Stimulated activated CD8-positive, alpha-beta memory T cell treated with anti-CD3 and anti-CD28 coated beads, Interleukin-15, amount 100 ng/mL, for 24 hours (primary cell): ENCODE measurements around the gene ECM2.

Source experiments
- DNase-seq: peaks from one replicate; pipeline ENCODE4 v3.0.0-alpha.2; 2020; ENCODE audit warnings: low read depth

ECM2 gene

DNA sequence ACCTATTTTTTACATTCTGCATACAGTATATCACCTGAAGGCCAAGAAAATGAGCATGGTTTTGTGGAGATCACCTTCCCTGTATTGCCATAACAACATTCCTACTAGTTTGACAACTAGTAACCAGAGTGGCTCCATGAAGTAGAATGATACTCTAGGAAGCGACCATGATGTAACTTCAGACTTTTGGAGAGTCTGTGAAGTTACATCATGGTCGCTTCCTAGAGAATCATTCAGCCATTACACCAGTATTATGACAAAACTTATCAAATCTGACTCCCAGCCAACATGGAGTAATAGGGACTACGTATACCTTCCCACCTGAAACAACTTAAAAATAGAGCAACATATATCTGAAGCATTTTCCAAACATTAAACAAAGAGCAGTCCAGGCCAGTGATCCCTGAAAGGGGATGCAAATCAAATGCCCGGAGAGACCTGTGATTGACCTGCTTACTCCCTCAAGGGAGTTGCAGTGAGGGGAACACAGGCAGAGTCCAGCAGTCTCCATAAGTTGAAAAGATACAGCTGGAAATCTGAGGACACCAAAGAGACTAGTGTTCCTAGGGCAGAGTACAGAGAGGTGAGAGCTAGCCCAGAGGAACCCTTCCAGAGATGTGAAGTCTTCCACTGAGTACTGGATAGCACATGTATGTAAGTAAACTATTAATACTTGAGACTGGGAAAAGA is 7.8 kb downstream of the ECM2 start:
- no peak for DNase-seq

GRCh38 chr9:92527291-92527828 is 8.4 kb downstream of the ECM2 start:
- DNase-seq, result no peak

GRCh38 chr9:92525306-92525705 is 10.5 kb downstream of the ECM2 start:
- no peak for DNase-seq

DNA sequence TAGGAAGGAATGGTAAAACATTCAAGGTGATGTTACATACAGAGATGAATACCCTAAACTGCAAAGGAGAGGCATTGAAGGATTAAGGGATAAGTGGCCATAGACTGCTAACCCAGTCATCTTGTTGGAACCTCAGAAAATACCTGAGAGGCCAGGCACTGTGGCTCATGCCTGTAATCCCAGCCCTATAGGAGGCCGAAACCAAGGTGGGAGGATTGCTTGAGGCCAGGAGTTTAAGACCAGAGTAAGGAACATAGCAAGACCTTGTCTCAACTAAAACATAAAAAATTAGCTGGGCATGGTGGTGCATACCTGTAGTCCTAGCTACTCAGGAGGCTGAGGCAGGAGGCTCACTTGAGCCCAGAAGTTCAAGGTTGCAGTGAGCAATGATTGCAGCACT is 10.9 kb downstream of the ECM2 start:
- no peak for DNase-seq

DNA sequence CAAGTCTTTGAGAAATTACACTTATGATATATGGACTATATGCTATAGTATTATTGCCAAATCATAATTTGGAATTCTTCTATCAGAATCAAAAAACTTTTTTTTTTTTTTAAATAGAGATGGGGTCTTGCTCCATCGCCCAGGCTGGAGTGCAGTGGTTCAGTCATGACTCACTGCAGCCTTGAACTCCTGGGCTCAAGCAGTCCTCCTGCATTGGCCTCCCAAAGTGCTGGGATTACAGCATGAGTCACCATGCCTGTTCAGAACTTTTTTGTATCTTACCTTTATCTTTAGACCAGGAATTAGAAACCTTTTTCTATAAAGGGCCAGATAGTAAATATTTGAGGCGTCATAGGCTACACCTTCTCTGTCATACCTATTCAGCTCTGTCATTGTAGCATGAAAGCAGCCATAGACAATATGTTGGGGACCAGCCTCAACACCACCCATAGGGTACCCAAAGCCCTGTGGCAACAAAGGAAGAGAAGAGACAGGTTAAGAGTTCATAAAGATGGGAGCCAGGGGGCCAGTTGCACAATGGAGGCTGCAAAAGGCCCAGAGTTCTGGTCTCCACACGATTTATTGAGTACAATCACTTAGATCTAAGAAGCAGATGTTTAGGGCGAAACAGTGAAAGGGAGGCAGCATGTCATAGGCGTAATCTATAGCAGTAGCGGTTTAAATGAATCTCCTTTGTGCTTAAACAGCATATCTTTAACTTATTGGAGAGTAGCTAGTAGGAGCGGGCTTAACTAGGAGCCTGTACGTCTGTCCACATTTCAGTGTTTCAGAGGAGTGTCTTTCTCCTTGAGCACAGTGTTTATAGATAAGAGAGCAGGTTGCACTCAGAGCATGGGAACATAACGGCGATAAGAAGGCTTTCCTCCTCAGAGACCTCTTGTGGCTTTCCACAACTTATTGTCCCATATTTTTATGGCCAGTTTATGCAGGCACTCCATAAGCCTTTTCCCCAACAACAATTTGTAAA is 12.5 kb downstream of the ECM2 start:
- no peak for DNase-seq

DNA sequence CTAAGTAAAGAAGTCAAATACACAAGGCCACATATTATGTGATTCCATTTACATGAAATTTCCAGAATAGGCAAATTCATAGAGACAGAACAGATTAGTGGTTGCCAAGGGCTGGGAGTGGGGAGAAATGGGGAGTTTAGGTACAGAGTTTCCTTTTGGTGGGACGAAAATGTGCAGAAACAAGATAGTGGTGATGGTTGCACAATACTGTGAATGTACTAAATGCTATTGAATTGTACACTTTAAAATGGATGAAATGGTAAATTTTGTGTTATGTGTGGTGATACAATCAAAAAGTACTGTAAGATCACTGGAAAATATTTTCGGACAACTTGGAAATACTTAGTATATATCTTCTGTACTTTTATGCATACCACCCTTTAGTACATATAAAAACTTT is 15.0 kb downstream of the ECM2 start:
- DNase-seq, result no peak

DNA sequence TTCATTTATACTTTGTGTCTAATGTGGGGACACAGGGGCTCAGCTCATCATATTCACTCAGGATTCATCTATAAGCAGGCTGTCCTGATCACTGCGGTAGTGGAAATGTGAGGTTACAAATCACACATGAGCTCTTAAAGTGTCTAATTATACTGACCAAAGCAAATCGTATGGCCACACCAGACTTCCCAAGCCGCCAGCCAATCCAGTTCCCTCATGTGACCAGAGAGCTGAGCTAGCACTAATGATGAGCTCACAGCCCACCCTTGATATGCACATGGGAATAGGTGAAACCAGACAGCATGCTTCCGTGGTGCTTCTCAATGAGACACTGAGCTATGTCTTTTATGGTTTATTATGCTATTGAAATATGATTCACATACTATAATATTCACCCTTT is 17.6 kb downstream of the ECM2 start:
- DNase-seq, result no peak

DNA sequence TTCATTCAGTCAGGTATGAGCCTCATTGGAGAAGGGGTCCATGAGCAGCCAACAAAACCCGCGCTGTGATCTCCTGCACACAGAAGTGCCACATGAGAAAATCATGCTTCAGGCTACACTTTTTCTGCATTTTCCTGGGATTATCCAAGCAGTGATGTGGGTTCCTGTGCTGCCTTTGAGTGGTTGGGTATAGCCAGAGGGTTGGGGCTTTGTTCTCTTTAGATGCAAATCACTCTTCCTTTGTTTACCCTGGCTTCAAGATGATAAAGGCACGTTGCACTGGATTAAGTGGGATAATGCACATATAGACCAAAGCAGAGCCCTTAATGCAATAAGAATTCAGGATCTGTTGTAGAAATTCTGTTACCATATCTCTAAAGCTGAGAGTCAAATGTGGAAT is 18.7 kb downstream of the ECM2 start:
- no peak for DNase-seq

DNA sequence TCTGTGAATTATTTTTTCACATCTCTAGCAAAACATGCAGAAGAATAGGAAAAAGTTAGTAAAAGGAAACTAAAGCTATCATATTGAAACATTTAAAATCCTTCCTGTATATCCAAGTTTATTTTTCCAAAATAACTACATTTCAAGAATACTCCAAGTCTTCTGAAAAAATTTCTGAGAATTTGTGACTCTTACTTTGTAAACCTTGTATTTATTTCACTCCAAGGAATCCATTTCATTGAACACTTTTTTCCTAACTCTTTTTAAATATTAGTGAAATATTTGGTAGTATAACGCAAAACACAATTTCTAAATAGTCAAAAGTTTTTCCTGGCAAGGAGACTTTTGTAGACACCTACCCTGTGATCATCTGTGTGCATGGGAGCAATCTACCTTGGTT is 19.3 kb downstream of the ECM2 start:
- no peak for DNase-seq

DNA sequence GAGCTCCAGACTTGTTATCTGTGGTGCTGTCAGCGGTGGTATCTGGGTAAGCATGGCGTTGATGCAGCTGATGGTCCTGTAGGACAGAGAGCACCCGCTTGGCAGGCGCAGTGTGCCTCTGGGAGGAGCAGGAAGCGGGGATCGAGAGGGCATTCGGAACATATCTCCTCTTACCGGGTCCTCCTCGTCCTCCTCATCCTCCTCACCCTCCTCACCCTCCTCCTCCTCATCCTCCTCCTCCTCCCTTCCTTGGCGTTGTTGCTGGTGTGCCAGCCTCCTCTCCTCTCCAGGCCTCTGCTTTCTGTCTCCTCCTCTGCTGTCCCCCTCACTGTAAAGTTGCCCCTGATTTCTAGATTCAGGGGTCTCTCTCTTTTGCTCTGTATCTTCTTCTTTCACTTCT is 21.2 kb downstream of the ECM2 start:
- no peak for DNase-seq

GRCh38 chr9:92513349-92513748 is 22.4 kb downstream of the ECM2 start:
- no peak for DNase-seq

DNA sequence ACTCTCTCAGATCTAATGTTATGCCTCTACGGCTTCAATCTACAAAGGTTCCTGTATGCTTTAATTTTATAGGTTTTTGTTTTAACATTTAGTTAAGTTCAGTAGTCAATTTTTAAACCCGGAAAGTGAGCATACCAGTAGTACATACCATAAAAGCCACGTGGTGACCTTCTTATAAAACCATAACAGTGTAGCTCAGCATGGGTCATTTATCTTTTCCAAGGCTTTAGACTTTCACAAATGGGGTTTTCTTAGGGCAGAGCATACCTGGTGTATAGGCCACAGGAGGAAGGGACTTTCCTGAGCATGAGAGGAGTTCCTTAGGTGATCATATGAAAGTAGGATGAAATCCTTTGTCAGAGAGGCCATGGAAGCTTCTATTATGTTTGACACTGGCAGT is 23.2 kb downstream of the ECM2 start:
- DNase-seq, result no peak

DNA sequence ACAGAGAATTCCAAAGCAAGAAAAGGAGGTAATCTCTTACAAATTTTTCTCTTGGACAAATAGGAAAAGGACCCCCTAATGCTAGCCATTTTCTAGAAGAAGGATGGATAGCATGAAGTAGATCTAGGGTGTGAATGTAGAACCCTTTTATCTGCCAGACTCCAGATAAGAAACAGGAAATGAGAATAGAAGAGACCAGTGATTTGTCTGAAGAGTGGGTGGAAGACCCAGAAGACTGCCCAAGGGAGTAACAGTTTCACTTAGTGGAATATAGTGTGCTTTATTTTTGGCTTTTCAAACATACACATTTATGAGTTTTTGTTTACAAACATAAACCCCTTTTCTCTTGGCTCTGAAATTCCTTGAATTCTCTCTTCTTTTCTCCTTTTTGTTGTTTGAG is 25.0 kb downstream of the ECM2 start:
- DNase-seq, result no peak

DNA sequence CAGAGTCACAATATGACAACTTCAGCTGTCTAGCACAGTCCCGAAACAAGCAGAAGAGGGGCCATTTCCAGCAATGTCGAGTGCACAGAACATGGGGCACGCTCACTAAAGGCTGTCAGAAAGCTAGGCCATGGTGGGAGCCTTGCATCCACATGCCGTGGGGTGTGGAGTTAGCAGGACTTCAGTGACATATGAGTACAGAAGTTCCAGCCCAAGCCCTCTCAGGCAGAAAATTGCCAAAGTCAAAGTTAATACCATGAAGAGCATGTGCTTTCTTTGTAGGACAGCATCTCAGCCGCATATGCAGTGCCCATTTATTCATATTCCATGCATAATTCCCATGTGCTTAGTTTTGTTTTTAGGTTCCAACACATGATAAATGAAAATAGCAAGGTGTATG is 26.7 kb downstream of the ECM2 start:
- DNase-seq, result no peak

DNA sequence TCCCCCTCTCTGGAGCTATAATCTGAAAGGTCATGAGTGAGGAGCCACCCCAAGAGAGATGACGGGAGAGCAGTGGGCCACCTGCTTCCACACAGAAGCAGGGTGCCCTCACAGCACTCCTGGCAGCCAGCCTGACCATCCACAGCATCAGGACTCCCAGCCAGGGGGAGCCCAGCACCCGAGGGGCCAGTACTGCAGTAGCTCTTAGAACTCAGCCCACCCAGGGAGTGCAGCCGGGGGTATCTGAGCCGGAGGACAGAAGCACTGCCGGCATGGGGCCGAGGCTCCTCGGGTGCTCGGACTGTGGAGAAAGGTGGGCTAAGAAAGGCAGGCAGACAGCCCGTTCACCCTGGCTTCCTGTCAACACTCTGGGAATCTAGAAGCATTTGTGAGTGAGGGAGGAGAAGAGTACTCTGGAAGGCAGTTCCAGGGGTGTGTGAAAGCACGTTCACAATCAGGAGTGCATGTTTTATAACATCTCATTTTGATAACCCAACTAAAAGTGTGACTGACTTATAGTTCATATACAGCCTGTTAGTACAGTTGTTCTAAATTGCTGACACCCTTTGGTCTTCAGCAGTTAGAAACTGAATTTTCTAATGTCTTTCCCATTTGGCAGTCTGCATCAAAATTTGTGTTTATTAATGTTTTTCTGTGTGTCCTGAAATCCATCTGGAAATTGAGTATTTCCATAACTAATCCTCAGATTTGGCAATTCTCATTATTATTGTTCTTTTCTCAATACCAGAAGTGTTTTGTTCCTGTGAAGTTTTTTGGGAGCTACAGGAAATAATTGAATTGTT is 27.6 kb downstream of the ECM2 start:
- DNase-seq, result no peak

DNA sequence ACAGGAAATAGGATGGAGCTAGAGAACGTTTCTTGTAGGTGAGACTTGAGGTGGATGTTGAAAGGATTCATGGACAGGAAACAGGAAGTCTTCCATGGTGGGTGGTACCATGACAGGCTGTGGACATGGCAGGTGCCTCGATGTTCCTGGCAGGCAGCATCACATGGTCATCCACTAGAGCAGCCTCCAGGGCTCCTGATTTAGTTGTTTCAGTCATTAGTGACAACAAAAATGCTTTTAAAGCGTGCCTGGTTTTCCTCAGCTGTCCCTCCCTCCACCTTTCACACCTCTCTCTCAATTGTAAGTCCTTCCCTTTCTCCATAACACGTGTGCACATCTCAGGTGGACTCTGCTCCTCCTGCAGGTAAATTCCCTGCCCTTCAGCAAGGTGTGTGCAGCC is 28.3 kb downstream of the ECM2 start:
- no peak for DNase-seq

DNA sequence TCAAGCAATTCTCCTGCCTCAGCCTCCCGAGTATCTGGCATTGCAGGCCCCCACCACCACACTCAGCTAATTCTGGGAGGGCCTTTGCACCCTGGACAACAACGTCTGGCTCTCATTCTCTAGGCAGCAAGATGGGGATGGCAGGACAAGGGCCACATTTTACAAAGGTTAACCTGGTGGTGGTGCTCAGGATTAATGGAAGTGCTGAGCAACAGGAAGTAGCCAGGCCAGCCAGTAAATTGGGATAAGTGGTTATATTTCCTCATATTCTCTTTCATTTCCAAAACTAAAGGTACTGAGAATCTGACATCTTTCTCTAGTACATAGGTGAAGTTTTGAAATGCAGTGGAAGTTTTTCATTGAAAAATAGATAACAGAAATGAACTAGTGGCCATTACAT is 28.8 kb downstream of the ECM2 start:
- no peak for DNase-seq

- no peak for DNase-seq
Observed at GRCh38 chr9:92506184-92506857, 29.5 kb downstream of the ECM2 start.

- no peak for DNase-seq
Observed at GRCh38 chr9:92504881-92505280, 30.9 kb downstream of the ECM2 start.

GRCh38 chr9:92503156-92503555 is 32.6 kb downstream of the ECM2 start:
- DNase-seq, result no peak

DNA sequence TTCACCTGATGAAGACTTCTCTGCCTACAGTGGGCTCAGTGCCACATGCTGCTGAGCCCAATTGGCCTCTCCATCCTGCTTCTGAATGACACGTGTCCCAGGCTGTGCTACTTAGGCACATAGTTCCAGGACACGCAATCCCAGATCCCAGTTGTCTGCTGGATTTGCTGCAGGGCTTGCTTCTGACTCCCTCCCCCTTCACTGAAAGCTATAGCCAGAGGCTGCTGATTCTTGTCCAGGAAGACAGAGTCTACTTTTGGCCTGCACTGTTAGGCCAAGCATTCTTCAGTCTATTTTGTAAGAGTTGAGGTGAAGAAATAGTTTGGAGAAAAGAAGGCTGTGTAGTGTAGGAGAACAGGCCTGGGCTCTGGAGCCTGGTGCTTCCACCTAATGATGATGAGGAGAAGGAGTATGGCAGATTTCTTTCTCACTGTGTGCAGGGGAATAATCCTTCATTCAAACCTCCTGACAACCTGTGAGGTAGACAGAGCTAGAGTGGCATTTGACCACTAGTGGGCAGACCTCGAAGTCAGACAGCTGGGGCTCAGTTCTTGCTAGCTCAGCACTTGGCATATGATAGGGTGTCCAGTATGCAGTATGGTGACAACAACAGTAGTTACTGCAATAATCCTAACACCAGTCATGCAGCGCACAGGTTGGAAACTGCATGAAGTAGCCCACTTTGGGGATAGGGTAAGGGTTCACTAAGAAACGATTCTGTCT is 34.0 kb downstream of the ECM2 start:
- no peak for DNase-seq
